HCT116 (cell line): ENCODE results near the gene ITPR1. TPM values are rescaled to one million over a fixed set of nuclear protein-coding genes. Genes with fewer than 3 reads are reported as not detected.
"Not testable (repeated sequence)": the region's sequence is repeated elsewhere in the genome, so short reads cannot be mapped to it uniquely, and the experiment has no call there.

Source experiments
- ATAC-seq: fragments of 200-7000 bp; cut with Tn5 transposase; 2 replicates; pipeline ENCODE4 v1.9.1; 2020; ENCODE audit warnings: mild to moderate bottlenecking, moderate library complexity
- BruUV-seq: library from RNA; stranded (reverse); fragments of 400-500 nt; replicated peaks from 2 replicates; lab custom pipeline; 2021; lab: Mats Ljungman, UMichigan
- CTCF ChIA-PET: fragments of 300-600 bp; sonication (Branson Sonifier 250); formaldehyde crosslinking; loops from one replicate; lab custom pipeline; 2021; ENCODE audit warnings: antibody characterized with exemption; lab: Charles Lee
- POLR2A ChIA-PET: fragments of 300-600, 350-600 bp; sonication (Branson Sonifier 250); formaldehyde crosslinking; loops from one replicate; lab custom pipeline; 2021; ENCODE audit warnings: antibody characterized with exemption; lab: Charles Lee
- RAD21 ChIA-PET, 2 experiments: fragments of 300-600 bp; sonication (Branson Sonifier 250); formaldehyde crosslinking; loops; one replicate each; lab custom pipeline; 2023; ENCODE audit warnings: low total read pairs in 2 of 2; ENCODE audit not compliant: uncharacterized antibody in 2 of 2, unreplicated experiment in 2 of 2, low non-redundant PET in 1 of 2; lab: Charles Lee
- DNase-seq: peaks from one replicate; pipeline ENCODE4 v3.0.0-alpha.2; 2010; ENCODE audit warnings: low read depth, low spot score
- H2AFZ ChIP-seq: fragments of 200-600 bp; shearing (Covaris generic), sonication (generic); 2 replicates; pipeline ENCODE4 v1.6.1; 2017; ENCODE audit warnings: low read depth, mixed run types, mixed read lengths, antibody characterized with exemption, low read length; ENCODE audit not compliant: poor library complexity, severe bottlenecking
- H3K27ac ChIP-seq: 2 replicates; pipeline ENCODE4 v1.5.1; 2012; ENCODE audit warnings: low read depth, low read length
- H3K27me3 ChIP-seq: fragments of 200-600 bp; sonication (generic); 2 replicates; pipeline ENCODE4 v1.6.1; 2016; ENCODE audit warnings: mixed run types, low read length, mixed read lengths; ENCODE audit not compliant: insufficient read depth
- H3K36me3 ChIP-seq, 2 experiments: fragments of 200-500 bp in 1 of 2; fragments of 200-600 bp in 1 of 2; sonication (Bioruptor generic) in 1 of 2; sonication (generic) in 1 of 2; 2 replicates each; pipeline versions ENCODE4 v1.5.1 to v1.6.1; 2014 to 2016; ENCODE audit warnings: low read length in 2 of 2, inconsistent platforms in 1 of 2, mixed read lengths in 1 of 2, mixed run types in 1 of 2; ENCODE audit not compliant: insufficient read depth in 2 of 2, control insufficient read depth in 1 of 2
- H3K4me1 ChIP-seq, 2 experiments: fragments of 200-600 bp in 1 of 2; sonication (generic) in 1 of 2; 2 replicates each; pipeline versions ENCODE4 v1.5.1 to v1.6.1; 2012 to 2017; ENCODE audit warnings: low read length in 2 of 2, inconsistent platforms in 1 of 2, mild to moderate bottlenecking in 1 of 2, mixed read lengths in 1 of 2, mixed run types in 1 of 2, moderate library complexity in 1 of 2; ENCODE audit not compliant: insufficient read depth in 2 of 2, control insufficient read depth in 1 of 2
- H3K4me2 ChIP-seq: fragments of 200-600 bp; sonication (generic); 2 replicates; pipeline ENCODE4 v1.6.1; 2017; ENCODE audit warnings: mixed run types, low read length, mixed read lengths
- H3K4me3 ChIP-seq, 2 experiments: fragments of 200-600 bp in 1 of 2; sonication (generic) in 1 of 2; replicated peaks in 1 of 2; 2 replicates each; pipeline ENCODE4 v1.5.1; 2011 to 2016; ENCODE audit warnings: low read length in 2 of 2, control low read depth in 1 of 2, low read depth in 1 of 2, mild to moderate bottlenecking in 1 of 2, mixed read lengths in 1 of 2, mixed run types in 1 of 2
- H3K79me2 ChIP-seq: fragments of 200-600 bp; sonication (generic); 2 replicates; pipeline ENCODE4 v1.6.1; 2017; ENCODE audit warnings: mild to moderate bottlenecking, mixed run types, low read length, moderate library complexity, mixed read lengths; ENCODE audit not compliant: insufficient read depth
- H3K9ac ChIP-seq: fragments of 200-600 bp; sonication (generic); 2 replicates; pipeline ENCODE4 v1.6.1; 2016; ENCODE audit warnings: low read length, mixed read lengths
- H3K9me2 ChIP-seq: fragments of 200-600 bp; sonication (generic), shearing (Covaris generic); 2 replicates; pipeline ENCODE4 v1.6.1; 2017; ENCODE audit warnings: mixed run types, mild to moderate bottlenecking, moderate library complexity; ENCODE audit not compliant: insufficient read depth
- H3K9me3 ChIP-seq, 2 experiments: fragments of 200-500 bp in 1 of 2; fragments of 200-600 bp in 1 of 2; sonication (Bioruptor generic) in 1 of 2; sonication (generic) in 1 of 2; 2 replicates each; pipeline ENCODE4 v1.6.1; 2014 to 2017; ENCODE audit warnings: low read length in 2 of 2, mixed read lengths in 2 of 2, inconsistent platforms in 1 of 2, low read depth in 1 of 2, mild to moderate bottlenecking in 1 of 2, mixed run types in 1 of 2, moderate library complexity in 1 of 2; ENCODE audit not compliant: control insufficient read depth in 1 of 2, insufficient read depth in 1 of 2
- H4K20me1 ChIP-seq: fragments of 200-600 bp; sonication (generic), shearing (Covaris generic); 2 replicates; pipeline ENCODE4 v1.6.1; 2017; ENCODE audit warnings: mixed run types, mild to moderate bottlenecking, moderate library complexity; ENCODE audit not compliant: insufficient read depth
- CBX3 ChIP-seq: IDR thresholded peaks from 2 replicates; pipeline ENCODE4 v1.6.1; 2012; ENCODE audit warnings: low read depth
- CEBPB ChIP-seq: IDR thresholded peaks from 2 replicates; pipeline ENCODE4 v1.6.1; 2012; ENCODE audit warnings: low read depth
- CTCF ChIP-seq, 3 experiments: fragments of 200-600 bp in 1 of 3; sonication (generic) in 1 of 3; IDR thresholded peaks in 2 of 3; conservative IDR thresholded peaks in 1 of 3; 2 replicates each; pipeline ENCODE4 v1.5.1; 2012 to 2017; ENCODE audit warnings: low read depth in 2 of 3, low read length in 2 of 3, antibody characterized with exemption in 1 of 3, borderline replicate concordance in 1 of 3, control low read depth in 1 of 3, mild to moderate bottlenecking in 1 of 3, mixed read lengths in 1 of 3, mixed run types in 1 of 3, moderate library complexity in 1 of 3; ENCODE audit not compliant: insufficient read depth in 1 of 3
- ELF1 ChIP-seq: IDR thresholded peaks from 2 replicates; pipeline ENCODE4 v1.6.1; 2012; ENCODE audit warnings: low read depth, borderline replicate concordance
- EZH2 ChIP-seq: fragments of 200-600 bp; sonication (generic); IDR thresholded peaks from 2 replicates; pipeline ENCODE4 v1.6.1; 2017; ENCODE audit warnings: antibody characterized with exemption, mixed run types
- EZH2phosphoT487 ChIP-seq: fragments of 200-600 bp; IDR thresholded peaks from 2 replicates; pipeline ENCODE4 v1.6.1; 2018; ENCODE audit warnings: antibody characterized with exemption, borderline replicate concordance
- JUND ChIP-seq: IDR thresholded peaks from 2 replicates; pipeline ENCODE4 v1.6.1; 2012
- MAX ChIP-seq: IDR thresholded peaks from 2 replicates; pipeline ENCODE4 v1.6.1; 2012
- POLR2AphosphoS5 ChIP-seq: IDR thresholded peaks from 2 replicates; pipeline ENCODE4 v1.6.1; 2011; ENCODE audit warnings: mild to moderate bottlenecking, low read depth, low read length, moderate library complexity
- SIN3A ChIP-seq: IDR thresholded peaks from 2 replicates; pipeline ENCODE4 v1.6.1; 2012; ENCODE audit warnings: low read depth
- TCF7L2 ChIP-seq: IDR thresholded peaks from 2 replicates; pipeline ENCODE4 v1.7.0; 2011; ENCODE audit warnings: borderline replicate concordance, inconsistent platforms; ENCODE audit not compliant: insufficient read depth, insufficient read length; ENCODE audit errors: extremely low read depth
- ZBTB33 ChIP-seq: IDR thresholded peaks from 2 replicates; pipeline ENCODE4 v1.6.1; 2011; ENCODE audit warnings: mild to moderate bottlenecking, low read length, moderate library complexity; ENCODE audit not compliant: insufficient replicate concordance; ENCODE audit errors: extremely low read depth
- ZFX ChIP-seq: fragments of 450-650 bp; IDR thresholded peaks from 2 replicates; pipeline ENCODE4 v1.6.1; 2017
- ZNF274 ChIP-seq: fragments of 200-500 bp; sonication (Bioruptor generic); IDR thresholded peaks from 2 replicates; pipeline ENCODE4 v1.6.1; 2014; ENCODE audit warnings: mild to moderate bottlenecking, low read depth, low read length, inconsistent platforms
- intact Hi-C: fragments of 100-400 bp; cut with micrococcal nuclease; formaldehyde crosslinking; loops from 2 replicates; pipeline ENCODE4 v1.10.0; 2022
- total RNA-seq: library from RNA; stranded (reverse); gene quantifications from one replicate; pipeline ENCODE4 v1.2.1, GENCODE V29; 2021; ENCODE audit not compliant: unreplicated experiment

Gene ITPR1
- total RNA-seq, 1 experiment from 2014 or later = 9.2 TPM

- ATAC-seq (no peak), DNase-seq (no peak)
- POLR2A ChIA-PET = no interaction called here
- no peaks in the 10 kb centered on the region for H3K9me2 ChIP-seq
- H3K4me2 ChIP-seq = no peak overlapping the region
- TF ChIP-seq POLR2AphosphoS5 = no peak
- no peak for TF ChIP-seq CEBPB
- no peak for TF ChIP-seq MAX
- TF ChIP-seq TCF7L2 = no peak
- TF ChIP-seq ZFX = no peak
- TF ChIP-seq EZH2phosphoT487 = no peak
- no peak for TF ChIP-seq ZBTB33
- TF ChIP-seq CBX3 = no peak
- no peak for TF ChIP-seq JUND
- no peak for TF ChIP-seq EZH2
- no peak for TF ChIP-seq ZNF274
- TF ChIP-seq CTCF (IDR thresholded peaks at IDR 0.05 in 2 of 3, conservative IDR thresholded peaks at IDR 0.05 in 1 of 3; ENCODE audit: borderline replicate concordance in 1 of 3, insufficient read depth in 1 of 3, low read depth in 2 of 3, low read length in 2 of 3) = no peak
- TF ChIP-seq ELF1 = no peak
- no peak for TF ChIP-seq SIN3A
- TF ChIP-seq, all 23 proteins: peak for 0
- Histone ChIP-seq H3K27ac (no peak overlapping the region), H3K4me3 (no peak overlapping the region), H3K9ac (no peak overlapping the region), H3K36me3 (no peaks in the 10 kb centered on the region), H3K27me3 (peaks cover 6% of the 10 kb centered on the region; the same call in 1 of the 2 replicates), H4K20me1 (no peaks in the 10 kb centered on the region), H3K4me1 (no peaks in the 10 kb centered on the region), H3K79me2 (no peaks in the 10 kb centered on the region), H3K9me3 (no peaks in the 10 kb centered on the region), H2AFZ (no peak overlapping the region)
- BruUV-seq = no TSS peak
- RAD21 ChIA-PET = no interaction called here
- intact Hi-C loops = no loop called here
- CTCF ChIA-PET = interaction anchor here (1.2 kb wide), 1 partner anchor 36 kb away, joined by 3 read pairs; no protein-coding TSS in a partner anchor
Observed at GRCh38 chr3:4597208-4597985, 104.2 kb downstream of the ITPR1 start.

- H3K27ac ChIP-seq, H3K9me2 ChIP-seq, RAD21 ChIA-PET, H4K20me1 ChIP-seq, H3K4me2 ChIP-seq, H3K9ac ChIP-seq, CTCF ChIA-PET, H2AFZ ChIP-seq, H3K36me3 ChIP-seq, intact Hi-C loops, H3K79me2 ChIP-seq, H3K4me3 ChIP-seq, POLR2A ChIA-PET, H3K27me3 ChIP-seq, H3K9me3 ChIP-seq, DNase-seq, ATAC-seq, H3K4me1 ChIP-seq, BruUV-seq: not testable (repeated sequence)
Observed at GRCh38 chr3:4598232-4598631, 105.1 kb downstream of the ITPR1 start.
